Measurements from ENCODE around the gene PATJ.

PATJ gene

DNA sequence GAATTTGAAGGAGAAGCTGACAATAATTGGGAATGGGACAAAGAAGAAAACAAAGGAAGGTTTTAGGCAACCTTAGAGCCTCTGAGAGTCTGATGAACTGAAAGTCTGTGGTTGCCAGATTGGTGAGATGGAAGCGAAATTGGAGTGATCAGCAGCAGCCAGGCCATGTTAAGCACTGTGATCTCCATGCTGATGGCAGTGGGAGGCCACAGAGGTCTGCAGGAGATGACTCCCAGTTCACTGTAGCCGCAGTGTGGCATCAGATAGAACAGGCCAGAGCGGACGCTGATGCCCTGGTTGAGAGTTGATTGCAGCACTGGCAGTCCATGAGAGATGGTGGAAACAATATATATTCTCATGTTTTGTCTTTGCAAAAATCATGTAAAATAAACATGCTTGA, 314.9 kb downstream of the PATJ start:
- DNase-seq = no peak

DNA sequence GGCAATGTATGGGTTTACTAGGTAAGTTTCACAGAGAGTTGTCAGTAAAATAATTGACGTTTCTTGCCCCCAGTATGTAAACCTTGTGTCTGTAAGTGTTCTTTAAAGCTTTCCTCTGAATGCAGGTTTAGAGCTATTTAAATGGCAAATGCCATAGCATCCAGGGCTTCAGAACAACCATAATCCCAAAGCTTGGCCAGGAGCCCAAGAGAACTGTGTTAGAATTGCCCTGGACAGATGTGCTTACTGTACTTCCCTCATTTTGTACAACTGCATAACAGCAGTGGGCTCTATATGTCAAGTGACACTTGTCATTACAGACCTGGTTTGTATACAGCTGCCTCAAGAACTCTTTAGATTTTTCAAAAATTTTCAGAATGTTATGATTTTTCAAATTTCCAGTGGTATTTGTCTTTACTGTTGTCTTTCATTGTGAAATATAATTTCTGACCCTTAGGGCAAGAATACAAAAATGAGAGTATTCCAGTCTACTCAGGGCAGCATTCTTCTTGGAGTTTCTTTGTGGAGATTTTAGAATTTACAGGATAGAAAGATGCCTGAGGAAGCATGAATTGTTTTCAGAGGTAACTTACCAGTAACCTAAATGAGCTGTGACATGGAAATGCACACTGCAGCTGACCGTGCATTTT, 315.5 kb downstream of the PATJ start:
- DNase-seq = no peak

DNA sequence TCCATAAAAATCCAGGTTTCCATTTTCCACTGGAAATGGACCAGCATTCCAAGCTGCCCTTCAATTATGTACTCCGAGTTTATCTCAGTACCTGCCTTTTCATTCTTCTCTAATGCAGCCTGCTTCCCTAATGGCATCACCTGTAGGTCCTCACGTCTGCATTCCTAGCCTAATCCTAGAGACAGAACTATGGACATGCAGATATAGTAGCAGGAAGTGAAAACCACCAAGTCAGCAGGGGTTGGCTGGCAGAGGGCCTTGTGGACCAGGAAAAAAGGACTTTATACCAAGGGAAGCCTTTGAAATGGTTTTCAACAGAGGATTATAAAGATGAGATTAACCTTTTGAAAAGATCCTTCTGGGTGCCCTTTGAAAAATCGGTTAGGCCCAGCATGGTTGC, 316.7 kb downstream of the PATJ start:
- DNase-seq = no peak

DNA sequence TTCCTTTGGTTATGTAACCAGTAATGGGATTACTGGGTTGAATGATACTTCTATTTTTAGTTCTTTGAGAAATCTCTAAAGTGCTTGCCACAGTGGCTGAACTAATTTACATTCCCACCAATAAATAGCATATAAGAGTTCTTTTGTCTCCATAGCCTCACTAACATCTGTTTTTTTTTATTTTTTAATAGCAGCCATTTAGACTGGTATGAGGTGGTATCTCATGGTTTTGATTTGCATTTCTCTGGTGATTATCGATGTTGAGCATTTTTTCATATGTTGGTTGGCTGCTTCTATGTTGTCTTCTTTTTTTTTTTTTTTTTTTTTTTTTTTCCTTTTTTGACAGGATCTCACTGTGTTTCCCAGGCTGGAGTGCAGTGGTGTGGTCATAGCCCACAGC, 319.8 kb downstream of the PATJ start:
- DNase-seq = no peak

DNA sequence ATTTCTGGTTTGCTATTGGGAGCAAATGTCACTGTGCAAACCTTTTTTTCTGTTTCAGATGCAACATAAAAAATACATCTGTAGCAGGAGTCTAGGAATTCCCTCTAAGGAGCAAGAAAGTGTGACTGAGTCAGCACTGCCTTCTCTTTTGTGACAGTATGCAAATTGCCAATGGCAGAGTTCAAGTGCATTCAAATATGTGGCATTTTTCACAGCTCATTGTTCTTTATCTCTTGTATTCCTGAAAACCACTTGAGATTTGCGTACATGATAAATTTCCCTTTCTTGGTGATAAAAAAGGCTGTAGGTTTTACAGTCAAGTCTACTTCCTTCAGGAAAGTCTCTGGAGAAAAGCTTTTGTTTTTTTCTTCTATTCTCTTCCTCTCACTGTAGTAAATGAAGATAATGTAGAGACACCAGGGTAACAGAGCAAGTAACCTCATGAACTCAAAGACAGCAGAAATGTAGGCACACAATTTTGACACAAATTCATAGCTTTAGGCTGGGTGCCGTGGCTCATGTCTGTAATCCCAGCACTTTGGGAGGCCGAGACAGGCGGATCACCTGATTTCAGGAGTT, 322.6 kb downstream of the PATJ start:
- no peak for DNase-seq

DNA sequence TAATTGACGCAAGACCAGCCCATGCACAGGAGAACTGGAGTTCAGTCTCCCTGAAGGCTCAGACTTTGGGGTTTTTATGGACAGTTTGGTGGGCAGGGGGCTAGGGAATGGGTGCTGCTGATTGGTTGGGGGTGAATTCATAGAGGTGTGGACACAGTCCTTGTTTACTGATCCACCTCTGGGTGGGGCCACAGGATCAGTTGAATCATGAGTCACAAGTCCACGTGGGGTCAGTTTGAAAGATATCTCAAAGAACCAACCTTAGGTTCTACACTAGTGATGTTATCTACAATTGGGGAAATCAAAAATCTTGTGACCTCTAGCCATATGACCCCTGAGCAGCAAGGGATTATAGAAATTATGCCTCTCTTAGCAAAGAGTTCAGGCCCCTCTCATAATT, 324.4 kb downstream of the PATJ start:
- DNase-seq = no peak

DNA sequence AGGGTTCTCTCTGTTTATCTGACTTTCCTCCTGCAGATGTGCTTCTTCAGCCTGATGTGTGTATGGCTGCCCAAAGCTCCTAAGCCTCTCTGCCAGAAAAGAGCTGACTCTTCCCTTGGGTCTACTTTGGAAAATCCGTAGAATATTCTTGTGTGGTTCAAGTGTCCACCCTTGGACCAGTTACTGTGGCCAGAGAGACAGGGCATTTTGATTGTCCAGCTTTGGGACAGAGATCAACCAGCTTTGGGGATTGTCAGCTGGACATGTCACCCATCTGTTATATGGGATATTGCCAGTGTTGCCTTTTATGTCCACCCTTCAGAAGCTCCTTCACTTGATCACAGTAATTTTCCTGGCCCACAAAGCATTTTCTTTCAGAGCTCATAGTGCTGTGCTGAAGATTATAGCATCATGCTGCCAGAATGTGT, 326.1 kb downstream of the PATJ start:
- DNase-seq = no peak

DNA sequence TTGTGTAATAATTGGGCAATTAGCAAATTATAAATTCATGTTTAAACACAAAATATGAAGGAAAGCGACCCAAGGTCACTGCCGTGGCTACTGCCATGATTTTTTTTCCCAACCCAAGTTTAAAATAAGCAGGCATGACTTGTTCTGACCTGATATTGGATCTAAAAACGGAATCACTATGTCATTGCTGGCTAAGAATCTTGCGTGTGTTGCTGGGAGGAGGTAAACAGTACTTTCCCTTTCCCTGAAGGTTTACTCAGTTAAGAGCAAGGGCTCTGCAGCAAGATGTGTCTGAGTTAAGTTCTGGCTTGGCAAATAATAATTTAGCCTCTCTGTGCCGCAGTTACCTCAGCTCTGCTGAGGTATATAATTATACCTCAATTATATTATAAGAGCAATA, 326.7 kb downstream of the PATJ start:
- DNase-seq = no peak

DNA sequence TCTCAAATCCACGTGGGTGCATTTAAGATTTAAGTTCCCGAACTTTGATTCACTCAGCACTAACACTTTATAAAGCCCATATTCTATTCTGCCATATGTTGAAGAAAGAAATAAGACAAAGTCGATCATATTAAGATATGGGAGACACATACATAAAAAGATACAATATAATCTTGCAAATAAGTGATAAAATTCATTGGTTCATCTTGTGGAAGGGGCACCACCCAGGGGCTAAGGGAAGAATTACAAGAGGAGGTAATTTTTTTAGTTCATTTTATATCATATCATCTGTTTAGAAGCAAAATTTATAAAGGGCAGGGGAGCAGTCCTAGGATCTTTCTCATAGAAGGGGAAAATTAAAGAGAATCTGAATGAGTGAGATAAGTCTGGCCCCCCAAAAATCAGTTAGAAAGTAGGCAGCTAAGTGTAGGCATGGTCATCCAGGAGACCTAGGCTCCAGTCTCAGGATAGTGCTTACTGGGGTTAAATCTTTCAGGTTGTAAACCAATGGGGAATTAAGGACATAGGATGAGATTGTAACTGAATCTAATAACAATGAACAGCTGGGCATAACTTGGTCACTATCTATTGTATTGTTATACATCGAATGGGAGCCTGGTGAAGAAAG, 328.2 kb downstream of the PATJ start:
- DNase-seq = peak; percentile 6

DNA sequence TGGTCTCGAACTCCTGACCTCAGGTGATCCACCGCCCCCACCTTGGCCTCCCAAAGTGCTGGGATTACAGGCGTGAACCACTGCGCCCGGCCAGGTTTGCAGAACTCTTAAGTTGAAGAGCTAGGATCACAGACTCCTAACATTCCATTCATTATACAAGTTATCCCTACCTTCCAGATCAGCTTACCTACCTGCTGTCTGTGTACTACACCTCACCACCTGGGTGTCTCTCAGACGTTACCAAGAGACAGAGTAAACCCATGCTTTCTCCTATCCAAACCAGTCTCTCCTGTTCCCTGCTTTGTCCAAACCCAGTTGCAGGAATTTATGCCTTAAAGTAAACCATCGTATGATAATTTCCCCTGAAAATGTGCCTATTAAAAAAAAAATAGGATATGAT, 329.4 kb downstream of the PATJ start:
- no peak for DNase-seq

DNA sequence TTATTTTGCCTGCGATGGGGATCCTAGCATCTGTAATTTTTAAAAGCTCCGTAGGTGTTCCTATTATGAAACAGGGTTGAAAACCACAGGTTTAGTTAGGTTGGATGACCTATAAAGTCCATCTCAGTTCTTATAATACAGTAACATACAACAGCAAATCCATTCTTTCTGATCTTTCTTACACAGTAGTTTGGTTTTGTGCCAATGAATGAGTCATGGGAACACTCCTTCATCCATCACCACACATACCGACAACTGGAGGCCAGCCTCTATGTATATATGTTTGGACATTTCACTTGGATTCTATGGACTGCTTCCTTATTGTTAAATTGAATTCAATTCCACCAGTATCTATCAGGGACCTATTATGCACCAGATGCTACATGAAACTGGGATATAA, 334.0 kb downstream of the PATJ start:
- no peak for DNase-seq

DNA sequence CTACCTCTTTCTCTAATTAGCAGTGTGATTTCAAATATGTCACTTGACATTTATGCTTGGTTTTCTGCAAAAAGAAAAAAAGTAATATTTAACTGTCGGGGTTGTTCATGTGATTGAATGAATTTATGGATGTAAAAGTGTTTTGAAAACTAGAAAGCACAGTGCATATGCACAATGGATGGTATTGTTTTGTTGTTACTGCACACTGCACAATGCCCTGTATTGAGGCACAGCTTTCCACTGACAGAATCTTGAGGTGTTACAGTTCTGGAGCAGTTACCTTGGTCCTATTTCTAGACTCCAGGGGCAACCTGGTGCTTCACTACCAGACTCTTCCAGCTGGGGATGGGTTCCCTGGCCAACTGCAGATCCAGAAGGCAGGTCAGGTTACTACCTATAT, 335.5 kb downstream of the PATJ start:
- no peak for DNase-seq

DNA sequence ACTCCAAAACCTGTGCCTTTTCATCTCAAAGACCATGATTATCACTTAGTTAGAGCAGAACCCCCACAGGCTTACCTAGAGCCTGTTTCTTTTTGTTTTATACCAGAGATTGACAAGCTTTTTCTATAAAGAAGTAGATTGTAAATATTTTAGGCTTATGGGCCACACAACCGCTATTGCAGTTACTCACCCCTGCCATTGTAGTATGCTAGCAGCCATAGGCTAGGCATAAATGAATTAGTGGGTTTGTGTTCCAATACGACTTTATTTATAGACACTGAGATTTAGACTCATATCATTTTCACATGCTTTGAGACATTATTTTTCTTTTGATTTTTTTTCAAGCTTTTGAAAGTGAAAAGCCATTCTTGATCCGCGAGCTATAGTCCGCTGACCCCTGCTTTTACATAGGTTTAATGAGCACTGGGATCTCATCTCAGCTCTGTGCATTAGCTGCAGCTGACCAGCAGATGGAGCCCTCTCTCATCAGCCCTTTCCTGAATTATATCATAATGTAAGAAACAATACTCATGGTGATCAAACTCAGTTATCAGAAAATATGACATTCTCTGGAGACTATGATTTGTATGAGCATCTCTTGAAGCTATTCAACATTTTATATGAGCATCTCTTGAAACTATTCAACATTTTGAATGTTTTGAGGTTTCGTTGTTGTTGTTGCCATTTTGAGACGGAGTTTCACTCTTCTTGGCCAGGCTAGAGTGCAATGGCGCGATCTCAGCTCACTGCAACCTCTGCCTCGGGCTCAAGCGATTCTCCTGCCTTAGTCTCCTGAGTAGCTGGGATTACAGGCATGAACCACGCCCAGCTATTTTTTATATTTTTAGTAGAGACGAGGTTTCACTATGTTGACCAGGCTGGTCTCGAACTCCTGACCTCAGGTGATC, 340.4 kb downstream of the PATJ start:
- DNase-seq = peak; percentile 49

DNA sequence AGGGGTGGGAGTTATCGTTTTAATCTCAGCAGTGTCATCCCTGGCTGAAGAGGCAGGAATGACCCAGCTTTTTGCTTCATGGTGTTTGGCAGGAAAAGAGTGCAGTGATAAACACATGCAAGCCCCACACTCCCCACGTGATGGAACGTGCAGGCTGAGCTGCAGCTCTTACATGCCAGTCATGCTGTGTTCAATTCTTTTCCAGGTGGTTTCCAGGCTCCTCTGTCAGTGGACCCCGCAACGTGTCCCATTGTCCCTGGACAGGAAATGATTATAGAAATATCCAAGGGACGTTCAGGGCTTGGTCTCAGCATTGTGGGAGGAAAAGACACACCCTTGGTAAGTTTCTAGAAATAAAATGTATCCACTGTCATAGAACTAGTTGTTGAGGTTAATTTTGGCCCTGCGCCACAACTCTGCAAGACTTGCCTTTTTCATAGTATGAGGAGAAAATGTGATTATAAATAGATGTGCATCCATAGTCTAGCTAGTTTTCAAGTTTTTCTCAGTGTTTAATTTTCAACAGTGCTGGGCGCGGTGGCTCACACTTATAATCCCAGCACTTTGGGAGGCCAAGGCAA, 342.1 kb downstream of the PATJ start:
- no peak for DNase-seq

DNA sequence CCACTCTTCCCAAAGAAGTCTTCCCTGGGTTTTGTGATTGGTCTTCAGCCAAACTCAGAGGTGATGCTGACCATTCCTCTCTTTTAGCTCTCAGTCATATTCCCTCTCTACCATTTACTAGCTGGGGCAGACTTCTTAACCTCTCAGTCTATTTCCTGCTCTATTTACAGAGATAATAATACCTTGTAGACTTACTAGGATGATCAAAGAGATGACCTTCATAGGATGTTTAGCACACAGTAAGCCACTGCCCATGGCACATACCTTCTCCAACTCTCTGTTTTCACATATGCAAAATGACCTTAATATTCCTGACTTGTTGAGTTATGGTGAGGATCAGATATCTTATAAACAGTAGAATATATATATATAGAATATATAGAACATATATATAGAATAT, 346.2 kb downstream of the PATJ start:
- no peak for DNase-seq

DNA sequence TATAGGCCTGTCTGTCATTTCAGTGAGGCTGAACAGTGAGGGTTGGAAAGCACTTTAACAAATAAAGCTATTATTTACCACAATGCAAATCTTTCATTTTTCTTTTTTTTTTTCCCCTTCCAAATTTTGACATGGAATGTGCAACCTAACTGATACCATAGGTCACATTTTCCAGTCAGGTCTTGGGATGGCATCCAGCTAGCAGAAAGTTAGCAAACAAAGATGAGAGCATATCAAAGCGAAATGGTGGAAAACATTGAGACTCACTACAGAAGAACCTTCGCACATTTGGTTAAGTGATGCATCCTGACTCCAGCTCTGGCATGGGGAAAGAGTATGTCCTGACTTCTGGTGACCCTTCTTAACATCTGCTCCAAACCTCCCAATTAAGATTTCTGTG, 347.3 kb downstream of the PATJ start:
- no peak for DNase-seq

DNA sequence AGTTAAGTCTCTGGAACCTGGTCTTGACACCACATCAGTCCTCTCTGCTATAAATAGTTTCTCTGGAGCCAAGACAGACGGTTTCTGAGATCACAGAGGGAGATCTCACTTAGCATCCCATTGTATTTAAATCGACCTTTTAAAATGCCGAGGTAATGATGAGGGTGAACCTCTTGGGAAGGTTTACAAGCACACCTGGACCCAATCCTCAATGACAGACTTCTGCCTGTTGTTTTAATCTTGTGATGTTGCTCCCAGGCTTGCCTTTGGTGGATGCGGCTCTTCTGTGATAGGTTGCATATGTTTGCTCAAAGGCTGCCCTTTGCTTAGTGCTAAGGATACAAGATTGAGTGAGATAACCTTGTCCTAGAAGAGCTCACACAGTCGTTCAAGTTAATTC, 347.7 kb downstream of the PATJ start:
- no peak for DNase-seq

DNA sequence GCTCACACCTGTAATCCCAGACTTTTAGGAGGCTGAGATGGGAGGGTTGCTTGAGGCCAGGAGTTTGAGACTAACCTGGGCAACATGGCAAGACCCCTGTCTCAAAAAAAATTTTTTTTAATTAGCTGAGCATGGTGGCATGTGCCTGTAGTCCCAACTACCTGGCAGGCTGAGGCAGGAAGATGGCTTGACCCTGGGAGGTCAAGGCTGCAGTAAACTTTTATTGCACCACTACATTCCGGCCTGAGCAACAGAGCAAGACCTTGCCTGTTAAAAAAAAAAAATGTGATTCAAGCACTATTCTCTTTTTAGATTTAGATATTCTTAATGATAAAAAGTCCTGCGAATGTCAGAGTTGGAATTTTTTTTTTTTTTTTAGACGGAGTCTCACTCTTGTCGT, 349.8 kb downstream of the PATJ start:
- DNase-seq = no peak

DNA sequence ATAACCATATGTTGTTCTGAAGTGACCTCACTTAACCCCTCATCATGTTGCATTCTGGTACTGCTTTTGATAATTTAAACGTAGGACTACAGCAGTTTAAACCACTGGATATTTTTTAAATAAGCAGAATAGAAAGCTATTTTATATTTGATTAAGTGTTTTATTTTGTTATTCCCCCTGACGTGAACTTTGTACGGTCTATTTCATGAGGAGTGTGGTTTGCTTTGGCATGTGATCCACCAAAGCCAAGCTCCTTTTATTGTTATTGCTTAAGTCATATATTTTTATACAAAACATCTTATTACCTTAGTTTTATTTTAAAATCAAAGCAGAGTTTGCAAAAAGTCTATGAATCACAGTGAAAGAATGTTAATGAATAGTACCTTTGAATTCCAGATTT, 351.0 kb downstream of the PATJ start:
- no peak for DNase-seq

DNA sequence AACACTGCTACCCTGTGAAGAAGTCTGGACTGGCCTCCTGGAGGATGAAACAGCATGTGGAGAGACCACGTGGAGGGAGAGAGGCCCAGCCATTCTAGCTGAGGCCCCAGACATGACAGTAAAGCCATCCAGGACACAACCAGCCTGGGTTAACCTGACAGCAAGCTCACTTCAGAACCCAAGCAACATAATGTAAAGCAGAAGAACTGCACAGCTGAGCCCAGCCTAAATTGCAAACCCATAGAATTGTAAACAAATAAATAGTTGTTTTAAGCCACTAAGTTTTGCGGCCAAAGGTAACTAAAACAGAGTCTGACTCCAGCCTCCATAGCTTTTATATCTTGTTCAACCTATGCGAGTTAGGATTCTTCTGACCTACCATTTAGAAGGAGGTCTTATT, 355.2 kb downstream of the PATJ start:
- no peak for DNase-seq

DNA sequence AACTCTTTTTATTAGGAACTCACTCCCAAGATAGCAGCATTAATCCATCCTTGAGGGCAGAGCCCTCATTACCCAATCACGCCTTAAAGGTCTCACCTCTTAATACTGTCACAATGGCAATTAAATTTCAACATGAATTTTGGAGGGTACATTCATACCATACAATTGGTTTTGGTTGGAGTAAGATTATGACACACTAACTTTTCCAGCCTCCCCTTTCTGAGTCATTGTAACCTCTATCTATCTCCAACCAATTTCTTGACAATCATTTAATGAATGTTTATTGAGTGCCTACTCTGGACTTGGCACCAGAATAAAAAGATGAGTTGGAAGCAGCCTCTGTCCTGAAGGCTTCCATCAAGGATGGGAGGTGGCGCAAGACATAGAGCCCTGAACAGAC, 358.2 kb downstream of the PATJ start:
- DNase-seq = no peak

DNA sequence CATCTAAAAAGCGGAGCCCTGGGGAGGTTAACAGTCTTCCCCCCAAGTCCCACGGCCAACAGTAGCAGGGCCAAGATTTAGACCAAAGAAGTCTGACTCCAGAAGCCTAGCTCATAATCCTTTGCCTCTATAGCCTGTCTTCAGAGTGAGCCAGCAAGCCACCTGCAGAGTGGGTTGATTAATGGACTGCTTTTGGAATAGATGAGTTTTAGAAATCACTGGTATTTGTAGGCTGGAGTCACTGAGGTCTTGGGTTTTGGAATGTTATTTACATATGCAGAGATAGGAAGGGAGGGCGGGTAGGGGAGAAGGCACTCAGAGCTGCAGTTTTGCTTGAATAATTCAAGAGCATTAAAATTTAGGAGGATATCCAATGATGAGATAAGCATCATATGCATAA, 361.6 kb downstream of the PATJ start:
- no peak for DNase-seq

DNA sequence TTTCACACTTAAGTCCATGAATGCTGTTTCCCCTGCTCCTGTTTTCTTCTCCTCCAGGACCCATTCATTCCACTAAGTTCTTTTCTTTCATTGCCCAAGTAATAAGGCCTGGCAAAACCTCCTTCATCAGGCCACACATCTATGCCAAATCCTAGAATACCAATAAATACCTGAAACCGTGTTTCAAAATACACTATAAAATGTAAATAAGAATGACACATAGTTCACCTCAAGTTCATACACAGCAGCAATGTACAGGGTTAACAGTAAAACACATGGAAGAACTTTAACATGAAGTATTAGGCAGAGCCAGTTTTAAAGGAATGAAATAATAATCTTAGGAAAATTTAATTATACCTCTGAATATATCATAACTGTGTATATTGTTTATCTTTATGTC, 365.6 kb downstream of the PATJ start:
- DNase-seq = no peak

Measured in activated CD4-positive, alpha-beta T cell treated with anti-CD3 and anti-CD28 coated beads, Interleukin-10, Interleukin-2, amounts not matched to agents 100 ng/mL and 50 ng/mL, durations not matched to agents 16 hours and 8 hours (primary cell).